Measurements from ENCODE around the gene DOK7.
A peak's percentile ranks its signal among the peaks of the same experiment; 100 is the strongest.

DOK7 gene

GRCh38 chr4:3476936-3477749, 14.0 kb downstream of the DOK7 start:
- DNase-seq, result no peak

- no peak for DNase-seq
These were observed 14.8 kb downstream of the DOK7 start for GRCh38 chr4:3477750-3478430.

GRCh38 chr4:3478446-3479357, 15.6 kb downstream of the DOK7 start:
- no peak for DNase-seq

GRCh38 chr4:3479358-3480101, 16.4 kb downstream of the DOK7 start:
- no peak for DNase-seq

- peak; percentile 80 for DNase-seq
These were observed 17.5 kb downstream of the DOK7 start for GRCh38 chr4:3480528-3481112.

GRCh38 chr4:3481113-3481531, 18.0 kb downstream of the DOK7 start:
- no peak for DNase-seq

GRCh38 chr4:3481783-3482393, 18.8 kb downstream of the DOK7 start:
- no peak for DNase-seq

- DNase-seq, result no peak
These were observed 19.6 kb downstream of the DOK7 start for GRCh38 chr4:3482707-3483106.

- no peak for DNase-seq
These were observed 20.4 kb downstream of the DOK7 start for GRCh38 chr4:3483471-3483921.

- DNase-seq, result no peak
These were observed 21.2 kb downstream of the DOK7 start for GRCh38 chr4:3484057-3484973.

GRCh38 chr4:3485011-3485791, 22.1 kb downstream of the DOK7 start:
- DNase-seq, result no peak

- no peak for DNase-seq
These were observed 22.9 kb downstream of the DOK7 start for GRCh38 chr4:3485886-3486540.

- DNase-seq, result no peak
These were observed 23.7 kb downstream of the DOK7 start for GRCh38 chr4:3486541-3487540.

GRCh38 chr4:3487861-3488260, 24.8 kb downstream of the DOK7 start:
- DNase-seq, result no peak

GRCh38 chr4:3488820-3489219, 25.7 kb downstream of the DOK7 start:
- DNase-seq, result no peak

- no peak for DNase-seq
These were observed 26.4 kb downstream of the DOK7 start for GRCh38 chr4:3489451-3489962.

GRCh38 chr4:3491681-3492405, 28.7 kb downstream of the DOK7 start:
- no peak for DNase-seq

Data from activated CD4-positive, alpha-beta T cell treated with anti-CD3 and anti-CD28 coated beads, Interleukin-2, amount 50 U/mL, for 16 hours (primary cell).